ENCODE data around the gene LMF1.

DNA sequence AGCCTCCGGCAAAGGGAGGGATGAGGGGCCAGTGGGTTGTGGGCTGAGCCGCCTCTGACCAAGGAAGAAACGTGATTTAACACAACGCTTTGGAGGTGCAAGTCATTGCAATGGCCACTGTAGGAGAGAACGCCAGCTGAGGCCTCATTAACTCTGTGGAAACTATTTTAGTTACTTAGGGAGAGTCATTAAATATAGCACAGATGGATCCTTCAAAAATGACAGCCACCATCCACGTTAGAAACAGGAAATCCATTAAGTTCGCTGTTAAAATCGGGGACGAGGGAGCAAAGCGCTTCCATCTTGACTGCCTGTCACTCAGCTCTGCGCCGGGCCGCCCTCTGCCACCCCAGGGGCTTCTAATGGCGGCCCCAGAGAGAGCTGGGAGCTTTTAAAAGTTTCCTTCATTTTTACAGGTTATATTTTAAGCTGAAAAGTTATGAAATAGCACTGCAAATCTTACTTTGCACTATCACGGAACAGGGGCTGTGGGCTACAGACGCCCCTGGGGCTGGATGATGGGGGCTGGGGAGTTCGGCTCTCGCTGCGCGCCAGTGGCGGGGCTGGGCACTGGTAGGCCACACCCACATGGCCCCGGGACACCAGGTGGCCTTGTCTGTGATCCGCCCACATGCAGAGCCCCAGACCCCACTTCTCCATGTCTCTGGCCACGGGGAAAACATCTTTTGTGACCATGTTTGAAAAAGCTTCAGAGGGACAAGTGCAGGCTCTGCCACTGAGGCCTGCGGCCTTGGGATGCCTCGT, 54.6 kb downstream of the LMF1 start:
- TF ChIP-seq, protein P1, sequence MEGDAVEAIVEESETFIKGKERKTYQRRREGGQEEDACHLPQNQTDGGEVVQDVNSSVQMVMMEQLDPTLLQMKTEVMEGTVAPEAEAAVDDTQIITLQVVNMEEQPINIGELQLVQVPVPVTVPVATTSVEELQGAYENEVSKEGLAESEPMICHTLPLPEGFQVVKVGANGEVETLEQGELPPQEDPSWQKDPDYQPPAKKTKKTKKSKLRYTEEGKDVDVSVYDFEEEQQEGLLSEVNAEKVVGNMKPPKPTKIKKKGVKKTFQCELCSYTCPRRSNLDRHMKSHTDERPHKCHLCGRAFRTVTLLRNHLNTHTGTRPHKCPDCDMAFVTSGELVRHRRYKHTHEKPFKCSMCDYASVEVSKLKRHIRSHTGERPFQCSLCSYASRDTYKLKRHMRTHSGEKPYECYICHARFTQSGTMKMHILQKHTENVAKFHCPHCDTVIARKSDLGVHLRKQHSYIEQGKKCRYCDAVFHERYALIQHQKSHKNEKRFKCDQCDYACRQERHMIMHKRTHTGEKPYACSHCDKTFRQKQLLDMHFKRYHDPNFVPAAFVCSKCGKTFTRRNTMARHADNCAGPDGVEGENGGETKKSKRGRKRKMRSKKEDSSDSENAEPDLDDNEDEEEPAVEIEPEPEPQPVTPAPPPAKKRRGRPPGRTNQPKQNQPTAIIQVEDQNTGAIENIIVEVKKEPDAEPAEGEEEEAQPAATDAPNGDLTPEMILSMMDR (conservative IDR thresholded peaks at IDR 0.05; ENCODE audit: low read length): no peak
- TF ChIP-seq EZH2phosphoT487 (IDR thresholded peaks at IDR 0.05; ENCODE audit: borderline replicate concordance, low read depth, low read length): no peak

Data from OCI-LY7 (cell line).